Measurements from ENCODE around the gene CNN1.
"Not testable (repeated sequence)": the region's sequence is repeated elsewhere in the genome, so short reads cannot be mapped to it uniquely, and the experiment has no call there.

CNN1 gene

GRCh38 chr19:11564082-11564807 is 25.6 kb downstream of the CNN1 start:
- DNase-seq (ENCODE audit: low read depth in 4 of 4, low spot score in 1 of 4), result not testable (repeated sequence)

- DNase-seq (ENCODE audit: low read depth in 4 of 4, low spot score in 1 of 4), result not testable (repeated sequence)
Measured at GRCh38 chr19:11565649-11565980, 27.0 kb downstream of the CNN1 start.

- no peak for DNase-seq (ENCODE audit: low read depth in 4 of 4, low spot score in 1 of 4)
Measured at GRCh38 chr19:11566164-11566563, 27.5 kb downstream of the CNN1 start.

- DNase-seq (ENCODE audit: low read depth in 4 of 4, low spot score in 1 of 4), result no peak
Measured at GRCh38 chr19:11570039-11570462, 31.4 kb downstream of the CNN1 start.

DNA sequence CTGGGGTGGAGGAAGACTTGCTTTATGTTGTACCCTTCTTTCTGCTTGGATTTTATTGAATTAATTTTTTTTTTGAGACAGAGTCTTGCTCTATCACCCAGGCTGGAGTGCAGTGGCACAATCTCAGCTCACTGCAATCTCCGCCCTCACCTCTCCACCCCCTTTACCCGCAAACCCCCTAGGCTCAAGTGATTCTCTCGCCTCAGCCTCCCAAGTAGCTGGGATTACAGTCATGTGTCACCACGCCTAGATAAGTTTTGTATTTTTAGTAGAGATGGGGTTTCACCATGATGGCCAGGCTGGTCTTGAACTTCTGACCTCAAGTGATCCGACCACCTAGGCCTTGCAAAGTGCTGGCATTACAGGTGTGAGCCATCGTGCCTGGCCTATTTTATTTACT is 34.7 kb downstream of the CNN1 start:
- not testable (repeated sequence) for DNase-seq (ENCODE audit: low read depth in 4 of 4, low spot score in 1 of 4)

GRCh38 chr19:11573763-11574162 is 35.1 kb downstream of the CNN1 start:
- DNase-seq (ENCODE audit: low read depth in 4 of 4, low spot score in 1 of 4), result not testable (repeated sequence)

- no peak for DNase-seq (ENCODE audit: low read depth in 4 of 4, low spot score in 1 of 4)
Measured at GRCh38 chr19:11574689-11575088, 36.0 kb downstream of the CNN1 start.

DNA sequence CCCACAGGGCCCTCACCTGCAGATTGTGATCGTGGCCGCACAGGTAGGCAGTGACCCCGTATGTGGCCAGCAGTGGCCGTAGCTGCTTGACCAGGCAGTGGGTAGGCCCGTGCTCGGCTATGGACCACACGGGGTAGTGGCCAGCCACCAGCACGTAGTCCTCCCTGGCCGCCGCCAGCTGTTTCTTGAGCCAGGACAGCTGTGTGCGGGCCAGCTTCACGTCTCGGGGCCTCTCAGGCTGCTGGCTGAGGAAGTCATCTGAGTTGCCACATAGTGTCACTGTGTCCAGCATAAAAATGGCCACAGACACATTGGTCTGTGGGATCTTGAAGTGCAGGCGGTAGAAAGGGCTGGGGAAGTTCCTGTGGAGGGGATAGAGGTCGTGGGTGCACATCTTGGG is 37.6 kb downstream of the CNN1 start:
- DNase-seq (ENCODE audit: low read depth in 4 of 4, low spot score in 1 of 4), result no peak

DNA sequence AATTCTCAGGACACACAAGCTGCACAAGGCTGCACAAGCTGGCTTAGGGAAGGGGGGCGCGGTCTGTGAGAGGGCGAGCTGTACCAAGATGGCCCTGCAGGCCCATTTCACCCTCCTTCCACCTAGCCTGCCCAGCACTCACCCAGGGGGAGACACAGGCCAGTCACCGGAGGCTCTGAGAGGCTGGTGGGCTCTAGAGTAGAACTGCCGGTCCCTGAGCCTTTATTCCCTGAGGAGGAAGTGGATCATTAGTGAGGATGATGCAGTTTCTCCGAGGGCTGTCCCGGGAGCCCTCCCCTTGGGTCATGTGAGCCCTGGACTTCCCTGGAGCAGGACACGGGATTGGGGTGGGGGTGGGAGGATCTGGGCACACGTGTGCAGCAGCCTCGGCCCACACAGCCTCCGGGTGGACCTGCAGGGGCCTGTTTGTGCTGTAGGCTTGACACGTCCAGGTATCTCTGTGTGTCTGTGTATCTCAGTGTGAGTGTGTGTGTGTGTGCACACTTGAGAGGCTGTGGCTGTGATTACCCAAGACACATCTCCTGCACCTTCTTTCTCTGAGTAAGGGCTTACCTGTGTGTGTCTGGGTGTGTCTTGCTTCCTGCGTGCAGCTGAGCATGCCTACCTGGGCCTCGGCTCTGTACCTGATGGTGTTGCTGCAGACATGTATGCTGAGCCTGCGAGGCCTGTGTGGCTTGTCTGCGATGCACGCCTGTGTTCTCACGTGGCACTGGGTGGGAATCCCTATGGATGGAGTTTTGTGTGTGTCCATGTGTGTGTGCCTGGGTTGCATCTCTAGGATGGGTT is 39.0 kb downstream of the CNN1 start, which contains the start of gene ACP5:
Gene ACP5, minus strand, starts transcription at position 195 of the 807 bp plus-strand sequence. CDS start 328 bp downstream, outside the sequence.
- no peak for DNase-seq (ENCODE audit: low read depth in 4 of 4, low spot score in 1 of 4)

GRCh38 chr19:11578258-11579142 is 39.8 kb downstream of the CNN1 start:
- DNase-seq (ENCODE audit: low read depth in 4 of 4, low spot score in 1 of 4), result no peak

DNA sequence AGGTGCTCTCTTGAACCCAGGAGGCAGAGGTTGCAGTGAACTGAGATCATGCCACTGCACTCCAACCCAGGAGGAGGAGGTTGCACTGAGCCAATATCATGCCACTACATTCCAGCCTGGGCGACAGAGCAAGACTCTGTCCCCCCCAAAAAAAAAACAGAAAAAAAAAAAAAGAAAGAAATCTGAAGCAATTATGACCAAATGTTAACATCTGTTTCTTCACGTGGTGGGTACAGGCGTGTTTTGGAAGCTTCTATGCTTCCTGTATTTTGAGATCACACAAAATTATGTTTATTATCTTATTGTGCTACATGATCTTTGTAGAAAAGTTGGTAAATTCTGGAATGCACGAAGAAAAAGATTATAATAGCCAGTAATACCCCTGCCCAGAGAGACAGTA is 41.5 kb downstream of the CNN1 start:
- DNase-seq (ENCODE audit: low read depth in 4 of 4, low spot score in 1 of 4), result no peak

GRCh38 chr19:11581740-11582139 is 43.1 kb downstream of the CNN1 start:
- peak in 1 of 4 experiments; percentile 39 for DNase-seq (ENCODE audit: low read depth in 4 of 4, low spot score in 1 of 4)

GRCh38 chr19:11586331-11586730 is 47.7 kb downstream of the CNN1 start:
- no peak for DNase-seq (ENCODE audit: low read depth in 4 of 4, low spot score in 1 of 4)

- peak; percentile 42 to 68 (median 60) for DNase-seq (ENCODE audit: low read depth in 4 of 4, low spot score in 1 of 4)
Measured at GRCh38 chr19:11587302-11587974, 48.8 kb downstream of the CNN1 start.

DNA sequence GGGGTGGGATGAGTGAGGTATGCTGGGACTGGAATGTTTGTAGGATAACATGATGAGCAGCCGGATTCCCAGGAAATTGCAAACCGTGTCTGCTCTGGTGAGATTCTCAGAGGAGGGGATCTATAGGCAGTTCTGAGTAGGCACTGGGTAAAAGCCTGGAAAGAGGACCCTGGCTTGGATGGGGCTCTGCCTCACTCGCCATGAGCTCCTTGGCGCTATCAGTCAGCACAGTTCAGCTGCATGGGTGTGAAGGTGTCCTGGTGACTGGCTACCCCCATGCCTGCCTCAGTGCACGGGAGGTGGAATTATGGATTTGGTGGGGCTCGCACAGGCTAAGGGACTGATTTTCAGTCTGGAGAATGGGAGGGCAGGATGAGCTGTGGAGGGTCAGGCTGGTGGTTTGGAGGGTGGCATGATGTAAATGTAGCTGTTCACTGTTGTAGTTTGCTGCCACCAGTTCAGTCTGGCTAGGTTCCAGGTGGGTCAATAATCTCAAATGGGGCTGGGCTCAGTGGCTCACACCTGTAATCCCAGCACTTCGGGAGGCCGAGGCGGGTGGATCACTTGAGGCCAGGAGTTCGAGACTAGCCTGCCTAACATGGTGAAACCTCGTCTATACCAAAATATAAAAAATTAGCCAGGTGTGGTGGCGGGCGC is 49.5 kb downstream of the CNN1 start:
- DNase-seq (ENCODE audit: low read depth in 4 of 4, low spot score in 1 of 4), result no peak

GRCh38 chr19:11594084-11594483 is 55.4 kb downstream of the CNN1 start:
- no peak for DNase-seq (ENCODE audit: low read depth in 4 of 4, low spot score in 1 of 4)

GRCh38 chr19:11596156-11596555 is 57.5 kb downstream of the CNN1 start:
- no peak for DNase-seq (ENCODE audit: low read depth in 4 of 4, low spot score in 1 of 4)

DNA sequence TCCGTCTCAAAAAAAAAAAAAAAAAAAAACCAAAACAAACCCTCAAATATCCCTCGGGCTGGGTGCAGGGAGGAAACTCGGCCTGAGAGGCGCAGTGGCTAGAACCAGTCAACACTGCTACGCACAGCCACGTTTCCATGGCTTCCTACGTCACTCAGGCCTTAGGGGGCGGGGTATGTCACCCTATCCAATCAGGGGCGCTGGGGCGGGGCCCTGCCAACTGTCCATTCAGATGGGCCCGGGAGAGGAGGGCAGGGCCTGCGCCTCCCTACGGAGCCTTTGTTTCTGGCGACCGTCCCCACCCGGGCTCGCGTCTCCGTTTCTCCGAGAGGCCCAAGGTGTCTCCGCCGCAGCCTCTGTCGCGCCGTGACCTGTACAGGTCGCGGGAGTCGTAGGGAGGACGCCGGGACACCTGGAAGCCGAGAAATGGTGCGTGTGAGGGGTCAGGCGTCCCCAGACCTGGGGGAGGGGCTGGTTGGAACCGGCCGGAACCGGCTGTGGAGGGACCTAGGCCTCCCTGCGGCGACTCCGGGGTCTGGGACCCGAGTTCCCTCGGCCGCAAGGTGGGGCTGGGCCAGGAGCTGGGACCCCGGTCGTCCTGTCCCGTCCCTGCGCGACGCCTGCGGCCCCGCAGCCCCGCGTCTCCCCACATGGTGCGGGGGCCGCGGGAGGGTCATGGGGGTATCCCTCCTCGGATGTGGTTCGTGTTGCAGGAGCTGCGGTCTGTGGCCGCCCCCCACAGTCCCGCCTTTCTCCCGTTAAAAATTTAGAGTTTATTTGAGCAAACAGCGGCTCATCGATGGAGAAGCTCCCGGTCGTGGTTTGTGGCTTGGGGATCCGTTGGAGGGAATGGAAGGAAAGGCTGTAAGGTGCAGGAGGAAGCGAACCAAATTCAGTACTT is 58.8 kb downstream of the CNN1 start, which contains the start of gene ZNF627:
Gene ZNF627, plus strand, starts transcription at position 282 of the 901 bp plus-strand sequence. Its CDS starts 145 bp downstream, at position 427.
- peak; percentile 89 to 99 (median 94) for DNase-seq (ENCODE audit: low read depth in 4 of 4, low spot score in 1 of 4)

- DNase-seq (ENCODE audit: low read depth in 4 of 4, low spot score in 1 of 4), result no peak
Measured at GRCh38 chr19:11598103-11598483, 59.4 kb downstream of the CNN1 start.

Measured in stimulated activated CD4-positive, alpha-beta T cell treated with anti-CD3 and anti-CD28 coated beads, Interleukin-1b, Interleukin-23, amount 100 ng/mL, for 24 hours (primary cell).